ENCODE measurements around the gene SFT2D1. TPM values are rescaled to one million over a fixed set of nuclear protein-coding genes. Genes with fewer than 3 reads are reported as not detected.
A peak's percentile ranks its signal among the peaks of the same experiment; 100 is the strongest.

SFT2D1 gene
- total and polyA plus RNA-seq, 9 of the 15 experiments (the other 6 are each of a cell fraction or from before 2014, with no cell fraction given): 54.4 to 140 (median 74.6) TPM

- TF ChIP-seq ZBTB40 (IDR thresholded peaks at IDR 0.05) (no peak; the same call in 1 of the 2 replicates), ZBTB40 (CRISPR knock-in tag; IDR thresholded peaks at IDR 0.05) (no peak), WHSC1 (IDR thresholded peaks at IDR 0.05; ENCODE audit: low read length) (no peak), ZNF212 (CRISPR knock-in tag; IDR thresholded peaks at IDR 0.05) (no peak), SRSF9 (IDR thresholded peaks at IDR 0.05; ENCODE audit: borderline replicate concordance, low read depth, low read length) (no peak), ZNF184 (CRISPR knock-in tag; IDR thresholded peaks at IDR 0.05) (no peak), RBM22 (IDR thresholded peaks at IDR 0.05; ENCODE audit: low read depth, low read length, poor library complexity, severe bottlenecking) (no peak), SRSF3 (IDR thresholded peaks at IDR 0.05; ENCODE audit: insufficient read depth, low read length) (no peak), MXI1 (IDR thresholded peaks at IDR 0.05; ENCODE audit: low read depth, low read length) (peak; percentile 70), GATA2 (CRISPR knock-in tag; IDR thresholded peaks at IDR 0.05) (no peak), NFIC (IDR thresholded peaks at IDR 0.05) (peak; percentile 41), PHF8 (IDR thresholded peaks at IDR 0.05; ENCODE audit: borderline replicate concordance, low read length) (peak; percentile 94; the same call in 1 of the 2 replicates), NCOA4 (IDR thresholded peaks at IDR 0.05; ENCODE audit: partially characterized antibody) (no peak), BHLHE40 (IDR thresholded peaks at IDR 0.05; ENCODE audit: low read length) (peak; percentile 85), PCBP1 (IDR thresholded peaks at IDR 0.05; ENCODE audit: low read depth, low read length, poor library complexity, severe bottlenecking) (peak; percentile 77), RBFOX2 (IDR thresholded peaks at IDR 0.05; ENCODE audit: low read depth, low read length) (peak; percentile 95), BCL6 (CRISPR knock-in tag; IDR thresholded peaks at IDR 0.05) (no peak), NR4A1 (CRISPR knock-in tag; IDR thresholded peaks at IDR 0.05) (peak; percentile 74; the same call in 1 of the 2 replicates), NR4A1 (tag; IDR thresholded peaks at IDR 0.05) (peak; percentile 43; the same call in 1 of the 2 replicates), CBX1 (IDR thresholded peaks at IDR 0.05; ENCODE audit: low read depth) (peak; percentile 39; the same call in 1 of the 2 replicates), PRMT5 (CRISPR knock-in tag; IDR thresholded peaks at IDR 0.05) (peak; percentile 83)
These were observed 40.8 kb upstream of the SFT2D1 start, which contains the start of gene MPC1 (continued) for GRCh38 chr6:166382933-166383801.
